OCI-LY7 (cell line): ENCODE measurements around the gene MYO9A.

Experiments used
- EZH2phosphoT487 ChIP-seq: fragments of 200-600 bp; sonication (generic); IDR thresholded peaks from 2 replicates; pipeline ENCODE4 v1.6.1; 2018; ENCODE audit warnings: low read depth, borderline replicate concordance, mild to moderate bottlenecking, mixed run types, antibody characterized with exemption, low read length, moderate library complexity, mixed read lengths
- TF ChIP-seq, protein P1 (sequence below): fragments of 200-600 bp; sonication (generic); conservative IDR thresholded peaks from 2 replicates; pipeline ENCODE4 v1.5.1; 2014; ENCODE audit warnings: mild to moderate bottlenecking, antibody characterized with exemption, low read length, moderate library complexity, mixed read lengths

DNA sequence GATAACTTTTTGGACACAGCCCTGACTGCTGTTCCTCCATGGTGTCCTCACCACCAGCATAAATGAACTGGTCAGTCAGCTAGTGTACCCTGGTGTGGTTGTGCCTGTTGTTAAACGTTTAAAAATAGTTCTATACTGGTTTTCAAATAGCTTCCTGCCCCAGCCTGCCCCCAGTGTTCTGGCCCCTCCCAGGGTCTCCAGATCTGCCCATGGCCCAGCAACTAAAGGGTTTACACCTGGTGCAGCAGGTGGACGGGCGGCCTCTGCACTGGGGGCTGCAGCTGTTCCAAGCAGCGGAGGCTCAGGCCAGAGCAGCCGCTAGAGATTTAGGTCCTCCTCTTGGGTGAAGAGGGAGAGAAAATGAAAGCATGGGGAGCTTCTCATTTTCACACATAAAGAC, 313.7 kb downstream of the MYO9A start:
- TF ChIP-seq, protein P1, sequence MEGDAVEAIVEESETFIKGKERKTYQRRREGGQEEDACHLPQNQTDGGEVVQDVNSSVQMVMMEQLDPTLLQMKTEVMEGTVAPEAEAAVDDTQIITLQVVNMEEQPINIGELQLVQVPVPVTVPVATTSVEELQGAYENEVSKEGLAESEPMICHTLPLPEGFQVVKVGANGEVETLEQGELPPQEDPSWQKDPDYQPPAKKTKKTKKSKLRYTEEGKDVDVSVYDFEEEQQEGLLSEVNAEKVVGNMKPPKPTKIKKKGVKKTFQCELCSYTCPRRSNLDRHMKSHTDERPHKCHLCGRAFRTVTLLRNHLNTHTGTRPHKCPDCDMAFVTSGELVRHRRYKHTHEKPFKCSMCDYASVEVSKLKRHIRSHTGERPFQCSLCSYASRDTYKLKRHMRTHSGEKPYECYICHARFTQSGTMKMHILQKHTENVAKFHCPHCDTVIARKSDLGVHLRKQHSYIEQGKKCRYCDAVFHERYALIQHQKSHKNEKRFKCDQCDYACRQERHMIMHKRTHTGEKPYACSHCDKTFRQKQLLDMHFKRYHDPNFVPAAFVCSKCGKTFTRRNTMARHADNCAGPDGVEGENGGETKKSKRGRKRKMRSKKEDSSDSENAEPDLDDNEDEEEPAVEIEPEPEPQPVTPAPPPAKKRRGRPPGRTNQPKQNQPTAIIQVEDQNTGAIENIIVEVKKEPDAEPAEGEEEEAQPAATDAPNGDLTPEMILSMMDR = no peak
- TF ChIP-seq EZH2phosphoT487 = no peak
